NT2/D1 (cell line): ENCODE measurements around the gene NTN3.

Source experiments
- DNase-seq: peaks from one replicate; pipeline ENCODE4 v3.0.0-alpha.2; 2011; ENCODE audit warnings: low read depth, low spot score
- H3K27me3 ChIP-seq: 2 replicates; pipeline ENCODE4 v1.6.0; 2011; ENCODE audit warnings: mild to moderate bottlenecking; ENCODE audit not compliant: insufficient read length, insufficient read depth
- H3K36me3 ChIP-seq: 2 replicates; pipeline ENCODE4 v1.6.1; 2011; ENCODE audit warnings: mild to moderate bottlenecking, low read length, mixed read lengths; ENCODE audit not compliant: insufficient read depth, insufficient read length
- H3K4me1 ChIP-seq: 2 replicates; pipeline ENCODE4 v1.5.1; 2011; ENCODE audit not compliant: insufficient read depth, insufficient read length
- H3K4me3 ChIP-seq: 2 replicates; pipeline ENCODE4 v1.5.1; 2011; ENCODE audit warnings: low read depth; ENCODE audit not compliant: insufficient read length
- H3K9ac ChIP-seq: 2 replicates; pipeline ENCODE4 v1.6.0; 2011; ENCODE audit warnings: low read depth; ENCODE audit not compliant: insufficient read length
- H3K9me3 ChIP-seq: 2 replicates; pipeline ENCODE4 v1.5.1; 2011; ENCODE audit warnings: mild to moderate bottlenecking, low read length; ENCODE audit not compliant: insufficient read depth
- SUZ12 ChIP-seq: IDR thresholded peaks from 2 replicates; pipeline ENCODE4 v1.6.1; 2011; ENCODE audit not compliant: insufficient read length, insufficient read depth; ENCODE audit errors: extremely low read depth
- YY1 ChIP-seq: IDR thresholded peaks from 2 replicates; pipeline ENCODE4 v1.6.1; 2011; ENCODE audit not compliant: insufficient read length, insufficient read depth
- ZNF274 ChIP-seq: IDR thresholded peaks from 2 replicates; pipeline ENCODE4 v1.6.1; 2011; ENCODE audit warnings: mild to moderate bottlenecking, low read depth, low read length

NTN3 gene

GRCh38 chr16:2515180-2515851 is 44.2 kb downstream of the NTN3 start:
- TF ChIP-seq SUZ12: no peak
- TF ChIP-seq YY1: no peak
- no peak for TF ChIP-seq ZNF274
- Histone ChIP-seq H3K4me1 (peaks cover 28% of the 10 kb centered on the region), H3K27me3 (no peaks in the 10 kb centered on the region), H3K36me3 (peaks cover 36% of the 10 kb centered on the region), H3K9me3 (no peaks in the 10 kb centered on the region), H3K9ac (peak overlapping the region; percentile 96), H3K4me3 (peak overlapping the region; percentile 91)
- no peak for DNase-seq

- Histone ChIP-seq H3K4me3 (no peak overlapping the region), H3K36me3 (peaks cover 42% of the 10 kb centered on the region), H3K4me1 (peaks cover 28% of the 10 kb centered on the region), H3K9me3 (no peaks in the 10 kb centered on the region), H3K9ac (peak overlapping the region; percentile 34), H3K27me3 (no peaks in the 10 kb centered on the region)
- no peak for TF ChIP-seq YY1
- TF ChIP-seq ZNF274: no peak
- TF ChIP-seq SUZ12: no peak
- DNase-seq: no peak
These were observed 45.5 kb downstream of the NTN3 start for GRCh38 chr16:2516391-2517240.

GRCh38 chr16:2517954-2518605 is 47.0 kb downstream of the NTN3 start:
- Histone ChIP-seq H3K4me1 (peaks cover 13% of the 10 kb centered on the region), H3K9me3 (no peaks in the 10 kb centered on the region), H3K9ac (peak overlapping the region; percentile 21), H3K4me3 (no peak overlapping the region), H3K27me3 (no peaks in the 10 kb centered on the region), H3K36me3 (peaks cover 52% of the 10 kb centered on the region)
- TF ChIP-seq SUZ12 (no peak), YY1 (no peak), ZNF274 (no peak)
- no peak for DNase-seq

GRCh38 chr16:2518823-2519710 is 48.0 kb downstream of the NTN3 start:
- no peak overlapping the region for H3K4me3 ChIP-seq
- TF ChIP-seq ZNF274 (no peak), YY1 (no peak), SUZ12 (no peak)
- H3K9me3 ChIP-seq: no peaks in the 10 kb centered on the region
- H3K27me3 ChIP-seq: no peaks in the 10 kb centered on the region
- peaks cover 62% of the 10 kb centered on the region for H3K36me3 ChIP-seq
- DNase-seq: no peak
- H3K9ac ChIP-seq: peak overlapping the region; percentile 3
- peaks cover 11% of the 10 kb centered on the region for H3K4me1 ChIP-seq

GRCh38 chr16:2519711-2520080 is 48.6 kb downstream of the NTN3 start:
- peaks cover 11% of the 10 kb centered on the region for H3K4me1 ChIP-seq
- no peak for DNase-seq
- no peaks in the 10 kb centered on the region for H3K27me3 ChIP-seq
- no peaks in the 10 kb centered on the region for H3K9me3 ChIP-seq
- no peak for TF ChIP-seq YY1
- no peak for TF ChIP-seq ZNF274
- H3K9ac ChIP-seq: no peak overlapping the region
- no peak overlapping the region for H3K4me3 ChIP-seq
- peaks cover 68% of the 10 kb centered on the region for H3K36me3 ChIP-seq

GRCh38 chr16:2520097-2520783 is 49.1 kb downstream of the NTN3 start, which contains the start of gene AMDHD2:
Gene AMDHD2, plus strand, starts transcription at chr16:2520371. Its CDS starts 88 bp downstream, at chr16:2520459.
- Histone ChIP-seq H3K27me3 (no peaks in the 10 kb centered on the region), H3K36me3 (peaks cover 73% of the 10 kb centered on the region), H3K9me3 (no peaks in the 10 kb centered on the region), H3K9ac (peak within 1 kb of the TSS; percentile 91), H3K4me1 (peaks cover 9% of the 10 kb centered on the region), H3K4me3 (peak within 1 kb of the TSS; percentile 83)
- TF ChIP-seq SUZ12 (no peak), YY1 (no peak), ZNF274 (no peak)
- peak; percentile 76 for DNase-seq
